HG03354 (cell line): ENCODE data around the gene SMAD3.

ENCODE experiments used
- ATAC-seq: cut with Tn5 transposase; IDR thresholded peaks from one replicate; pipeline ENCODE4 v1.9.1; 2021; ENCODE audit warnings: mild to moderate bottlenecking; ENCODE audit not compliant: unreplicated experiment, poor library complexity, severe bottlenecking

The SMAD3 gene

GRCh38 chr15:67137319-67137718 lies 71.9 kb downstream of the SMAD3 start:
- ATAC-seq = no peak

GRCh38 chr15:67137951-67138848 lies 72.8 kb downstream of the SMAD3 start:
- ATAC-seq = no peak

- ATAC-seq = no peak
These were observed 73.8 kb downstream of the SMAD3 start for GRCh38 chr15:67138891-67139855.

- ATAC-seq = no peak
These were observed 74.9 kb downstream of the SMAD3 start for GRCh38 chr15:67140078-67140833.

- ATAC-seq = no peak
These were observed 76.8 kb downstream of the SMAD3 start for GRCh38 chr15:67142092-67142766.

- ATAC-seq = no peak
These were observed 77.3 kb downstream of the SMAD3 start for GRCh38 chr15:67142767-67143100.

GRCh38 chr15:67143646-67144045 lies 78.2 kb downstream of the SMAD3 start:
- no peak for ATAC-seq

GRCh38 chr15:67144609-67145311 lies 79.4 kb downstream of the SMAD3 start:
- no peak for ATAC-seq

- ATAC-seq = no peak
These were observed 79.9 kb downstream of the SMAD3 start for GRCh38 chr15:67145312-67145610.

GRCh38 chr15:67145710-67146109 lies 80.3 kb downstream of the SMAD3 start:
- no peak for ATAC-seq

- no peak for ATAC-seq
These were observed 80.8 kb downstream of the SMAD3 start for GRCh38 chr15:67146234-67146633.

GRCh38 chr15:67146875-67147381 lies 81.5 kb downstream of the SMAD3 start:
- ATAC-seq = no peak

- no peak for ATAC-seq
These were observed 82.1 kb downstream of the SMAD3 start for GRCh38 chr15:67147396-67147949.

GRCh38 chr15:67148196-67148701 lies 82.8 kb downstream of the SMAD3 start:
- no peak for ATAC-seq

- ATAC-seq = no peak
These were observed 83.8 kb downstream of the SMAD3 start for GRCh38 chr15:67149068-67149772.

GRCh38 chr15:67149773-67150022 lies 84.3 kb downstream of the SMAD3 start:
- no peak for ATAC-seq

GRCh38 chr15:67150023-67150860 lies 84.8 kb downstream of the SMAD3 start:
- no peak for ATAC-seq
